ENCODE measurements around the gene TSG101.

- no peak for TF ChIP-seq EZH2 (IDR thresholded peaks at IDR 0.05; ENCODE audit: borderline replicate concordance, low read length)
- TF ChIP-seq, protein P1, sequence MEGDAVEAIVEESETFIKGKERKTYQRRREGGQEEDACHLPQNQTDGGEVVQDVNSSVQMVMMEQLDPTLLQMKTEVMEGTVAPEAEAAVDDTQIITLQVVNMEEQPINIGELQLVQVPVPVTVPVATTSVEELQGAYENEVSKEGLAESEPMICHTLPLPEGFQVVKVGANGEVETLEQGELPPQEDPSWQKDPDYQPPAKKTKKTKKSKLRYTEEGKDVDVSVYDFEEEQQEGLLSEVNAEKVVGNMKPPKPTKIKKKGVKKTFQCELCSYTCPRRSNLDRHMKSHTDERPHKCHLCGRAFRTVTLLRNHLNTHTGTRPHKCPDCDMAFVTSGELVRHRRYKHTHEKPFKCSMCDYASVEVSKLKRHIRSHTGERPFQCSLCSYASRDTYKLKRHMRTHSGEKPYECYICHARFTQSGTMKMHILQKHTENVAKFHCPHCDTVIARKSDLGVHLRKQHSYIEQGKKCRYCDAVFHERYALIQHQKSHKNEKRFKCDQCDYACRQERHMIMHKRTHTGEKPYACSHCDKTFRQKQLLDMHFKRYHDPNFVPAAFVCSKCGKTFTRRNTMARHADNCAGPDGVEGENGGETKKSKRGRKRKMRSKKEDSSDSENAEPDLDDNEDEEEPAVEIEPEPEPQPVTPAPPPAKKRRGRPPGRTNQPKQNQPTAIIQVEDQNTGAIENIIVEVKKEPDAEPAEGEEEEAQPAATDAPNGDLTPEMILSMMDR (IDR thresholded peaks at IDR 0.05; ENCODE audit: low read length), result no peak
Observed at GRCh38 chr11:18495703-18496102, 31.0 kb downstream of the TSG101 start.

Measured in OCI-LY1 (cell line).